Upper lobe of left lung (tissue), 4 donors: Measurements from ENCODE around the gene SECISBP2L.

ENCODE experiments used
- CTCF ChIP-seq, 6 experiments: fragments of 450-650 bp in 4 of 6; fragments of 200-600 bp in 2 of 6; sonication (generic) in 2 of 6; IDR thresholded peaks; one replicate each; pipeline ENCODE4 v1.5.1; 2016 to 2019; ENCODE audit warnings: antibody characterized with exemption in 6 of 6
- POLR2AphosphoS5 ChIP-seq, 2 donors: sonication (generic); formaldehyde crosslinking; IDR thresholded peaks; one replicate each; pipeline ENCODE4 v1.5.1; 2017; ENCODE audit warnings: antibody characterized with exemption in 2 of 2

GRCh38 chr15:48966595-48967301 lies 79.5 kb downstream of the SECISBP2L start:
- TF ChIP-seq CTCF (IDR thresholded peaks at IDR 0.05) (no peak), POLR2AphosphoS5 (IDR thresholded peaks at IDR 0.05) (no peak)
